Pancreas (tissue), 10 donors: ENCODE data around the gene PTH1R. TPM values are rescaled to one million over a fixed set of nuclear protein-coding genes. Genes with fewer than 3 reads are reported as not detected.

Source experiments
- ATAC-seq, 4 donors: fragments of 200-7000 bp; cut with Tn5 transposase; one replicate each; pipeline versions ENCODE4 v1.8.0 to v1.9.1; 2020; ENCODE audit warnings: mild to moderate bottlenecking in 4 of 4, moderate library complexity in 4 of 4
- DNase-seq, 6 donors: peaks; one replicate each; pipeline ENCODE4 v3.0.0-alpha.2; 2020
- FAIRE-seq: peaks from 2 replicates; lab custom pipeline; 2012; peaks lifted over from hg19 to GRCh38; lab: Jason Lieb, UNC
- H3K27ac ChIP-seq, 4 donors: fragments of 200-600 bp; sonication (generic); 1 replicate in 3 of 4; 2 replicates in 1 of 4; pipeline versions ENCODE4 v1.5.0 to v1.8.0; 2020
- H3K27me3 ChIP-seq, 4 donors: fragments of 200-600 bp; one replicate each; pipeline ENCODE4 v1.8.0; 2021
- H3K36me3 ChIP-seq, 3 donors: fragments of 200-600 bp; sonication (generic) in 1 of 3; one replicate each; pipeline versions ENCODE4 v1.5.0 to v1.8.0; 2020 to 2021
- H3K4me1 ChIP-seq, 3 donors: fragments of 200-600 bp; one replicate each; pipeline ENCODE4 v1.8.0; 2021
- H3K4me3 ChIP-seq, 4 donors: fragments of 200-600 bp; sonication (generic) in 2 of 4; one replicate each; pipeline versions ENCODE4 v1.5.0 to v1.8.0; 2020 to 2021
- H3K9me3 ChIP-seq, 4 donors: fragments of 200-600 bp; one replicate each; pipeline ENCODE4 v1.8.0; 2021
- WGBS, 2 donors: extraction: QIAGEN DNeasy Blood & Tissue Kit; methylation state at CpG; one replicate each; pipeline ENCODE4 v1.1.7; 2013; 5-methylcytosine and 5-hydroxymethylcytosine counted together
- intact Hi-C, 3 donors: fragments of 100-400 bp; cut with DNase I; formaldehyde crosslinking; loops; one replicate each; pipeline versions ENCODE4 v1.11.1 to v1.14.2; 2022
- polyA plus RNA-seq, 2 donors: library from polyadenylated mRNA; stranded (reverse); fragments of 200-250 nt; gene quantifications; one replicate each; pipeline ENCODE4 v1.2.3, GENCODE V29; 2013
- total RNA-seq, 6 donors: library from RNA; stranded (reverse); fragmentation: NEBNext Ultra II Directional in 4 of 6; extraction: Animal tissue kit (Norgen Biotek cat#: 25700) in 4 of 6; gene quantifications; one replicate each; pipeline versions ENCODE4 v1.2.1 to v1.2.4, GENCODE V29; 2021 to 2023
- TF ChIP-seq, protein P1 (sequence below), 4 donors: fragments of 200-600 bp; sonication (generic) in 3 of 4; IDR thresholded peaks; one replicate each; pipeline versions ENCODE4 v1.5.0 to v1.8.0; 2021; ENCODE audit warnings: antibody characterized with exemption in 4 of 4
- donor health status: healthy with polysubstance abuse.
- donor health status: DM: no; HTN: no; CAD: no; lungs with moderate emphysema.
- donor health status: DM: no; HTN: no; CAD: no.
- donor health status: control.
- donor health status: control.
- donor health status: Bipolar disorder and iron deficiency.
- donor health status: DM: yes; HTN: yes; CAD: no.
- donor health status: DM: no; HTN: no; CAD: no.
- donor health status: DM: no; HTN: no; CAD: no.
- donor health status: DM: yes; HTN: yes; CAD: no.

Gene PTH1R
- total RNA-seq (1 to 10 TPM in 4 of 6 donors, under 1 TPM in 2; 0.49 to 2.9 (median 1.3) TPM), polyA plus RNA-seq (10 to 100 TPM; 32.0 to 34.8 TPM)

GRCh38 chr3:46877406-46878125, at the start of gene PTH1R:
TSS of gene PTH1R (plus strand) at chr3:46877721. CDS start at chr3:46883560, 5,839 bp downstream.
- TF ChIP-seq, protein P1, sequence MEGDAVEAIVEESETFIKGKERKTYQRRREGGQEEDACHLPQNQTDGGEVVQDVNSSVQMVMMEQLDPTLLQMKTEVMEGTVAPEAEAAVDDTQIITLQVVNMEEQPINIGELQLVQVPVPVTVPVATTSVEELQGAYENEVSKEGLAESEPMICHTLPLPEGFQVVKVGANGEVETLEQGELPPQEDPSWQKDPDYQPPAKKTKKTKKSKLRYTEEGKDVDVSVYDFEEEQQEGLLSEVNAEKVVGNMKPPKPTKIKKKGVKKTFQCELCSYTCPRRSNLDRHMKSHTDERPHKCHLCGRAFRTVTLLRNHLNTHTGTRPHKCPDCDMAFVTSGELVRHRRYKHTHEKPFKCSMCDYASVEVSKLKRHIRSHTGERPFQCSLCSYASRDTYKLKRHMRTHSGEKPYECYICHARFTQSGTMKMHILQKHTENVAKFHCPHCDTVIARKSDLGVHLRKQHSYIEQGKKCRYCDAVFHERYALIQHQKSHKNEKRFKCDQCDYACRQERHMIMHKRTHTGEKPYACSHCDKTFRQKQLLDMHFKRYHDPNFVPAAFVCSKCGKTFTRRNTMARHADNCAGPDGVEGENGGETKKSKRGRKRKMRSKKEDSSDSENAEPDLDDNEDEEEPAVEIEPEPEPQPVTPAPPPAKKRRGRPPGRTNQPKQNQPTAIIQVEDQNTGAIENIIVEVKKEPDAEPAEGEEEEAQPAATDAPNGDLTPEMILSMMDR (IDR thresholded peaks at IDR 0.05): no peak
- Histone ChIP-seq H3K36me3 (no peaks in the 10 kb centered on the region), H3K9me3 (no peaks in the 10 kb centered on the region), H3K27ac (no peak within 1 kb of the TSS), H3K27me3 (peaks cover 0 to 4% (median 0%) of the 10 kb centered on the region in 4 donors), H3K4me3 (no peak within 1 kb of the TSS), H3K4me1 (peaks cover 0 to 3% (median 2%) of the 10 kb centered on the region in 3 donors)
- intact Hi-C loops: no loop called here
- ATAC-seq: no peak
- WGBS, 2 donors: 70 to 74% methylated on average over 7 of the region's 7 CpGs
- no peak for FAIRE-seq
- no peak for DNase-seq

DNA sequence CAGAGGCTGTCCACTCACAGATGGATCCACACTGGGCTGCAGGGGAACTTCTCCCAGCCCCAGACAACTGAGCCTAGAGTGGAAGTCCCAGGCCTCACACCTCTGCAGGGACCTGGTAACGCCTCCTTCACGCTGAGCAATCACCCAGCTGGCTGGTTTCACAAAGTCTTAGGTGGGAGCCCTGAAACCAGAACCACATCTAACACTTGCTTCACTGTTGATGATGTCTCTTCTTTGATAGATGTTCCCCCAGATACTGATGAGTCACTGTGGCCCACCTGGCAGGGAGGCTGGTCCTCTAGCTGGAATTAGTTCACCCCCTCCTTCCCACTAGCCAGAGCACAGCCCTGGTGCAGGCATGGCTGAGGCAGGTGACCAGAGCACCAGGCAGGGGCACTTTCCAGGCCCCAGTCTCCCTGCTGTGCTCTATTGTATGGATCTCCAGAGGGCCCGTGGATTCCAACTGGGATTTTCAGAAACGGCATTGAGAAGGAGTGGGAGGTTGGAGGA, 47.8 kb upstream of the PTH1R start:
- 69 to 75% methylated on average over 4 of the region's 4 CpGs for WGBS, 2 donors
- TF ChIP-seq, protein P1 (IDR thresholded peaks at IDR 0.05): no peak
- Histone ChIP-seq H3K36me3 (no peaks in the 10 kb centered on the region), H3K27ac (no peak overlapping the region), H3K9me3 (no peaks in the 10 kb centered on the region), H3K4me1 (no peaks in the 10 kb centered on the region), H3K27me3 (no peaks in the 10 kb centered on the region), H3K4me3 (no peak overlapping the region)
- DNase-seq (no peak), FAIRE-seq (no peak), ATAC-seq (no peak)
- intact Hi-C loops: no loop called here

- Histone ChIP-seq H3K27me3 (no peaks in the 10 kb centered on the region), H3K27ac (no peak overlapping the region), H3K4me3 (no peak overlapping the region), H3K9me3 (no peaks in the 10 kb centered on the region), H3K4me1 (no peaks in the 10 kb centered on the region), H3K36me3 (no peaks in the 10 kb centered on the region)
- DNase-seq (no peak), ATAC-seq (no peak), FAIRE-seq (no peak)
- WGBS, 2 donors: 69 to 76% methylated on average over 2 of the region's 2 CpGs
- TF ChIP-seq, protein P1 (IDR thresholded peaks at IDR 0.05): no peak
- intact Hi-C loops: no loop called here
Measured at GRCh38 chr3:46830801-46831200, 46.7 kb upstream of the PTH1R start.

DNA sequence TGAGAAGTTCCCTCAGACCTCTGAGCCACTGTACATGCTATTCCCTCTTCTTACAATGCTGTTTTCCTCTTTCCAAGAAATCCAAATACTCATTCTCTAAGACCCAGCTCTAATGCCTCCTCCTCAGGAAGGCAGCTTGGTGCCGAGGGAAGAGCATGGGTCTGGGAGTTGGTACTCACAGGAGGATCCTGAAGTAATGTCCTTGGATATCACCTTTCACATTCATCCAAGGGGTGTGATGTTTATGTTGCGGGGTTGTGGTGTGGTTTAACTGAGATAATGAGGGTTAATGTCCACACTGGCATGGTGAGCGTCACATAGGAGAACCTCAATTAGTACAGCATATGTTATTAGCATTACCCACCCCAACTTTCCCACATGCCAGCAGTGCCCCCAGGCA, 46.2 kb upstream of the PTH1R start:
- H3K9me3 ChIP-seq: no peaks in the 10 kb centered on the region
- intact Hi-C loops: no loop called here
- no peak overlapping the region for H3K4me3 ChIP-seq
- FAIRE-seq (no peak), ATAC-seq (no peak), DNase-seq (no peak)
- H3K27ac ChIP-seq: no peak overlapping the region
- TF ChIP-seq, protein P1 (IDR thresholded peaks at IDR 0.05): no peak
- no peaks in the 10 kb centered on the region for H3K27me3 ChIP-seq
- H3K36me3 ChIP-seq: no peaks in the 10 kb centered on the region
- WGBS, 2 donors: 92 to 95% methylated on average over 3 of the region's 3 CpGs
- no peaks in the 10 kb centered on the region for H3K4me1 ChIP-seq

GRCh38 chr3:46831841-46832240, 45.7 kb upstream of the PTH1R start:
- intact Hi-C loops: no loop called here
- no peak for FAIRE-seq

More at GRCh38 chr3:46831841-46832240, 45.7 kb upstream of the PTH1R start:
- ATAC-seq (no peak), DNase-seq (no peak)
- 73 to 83% methylated on average over 1 of the region's 1 CpG for WGBS, 2 donors
- no peak overlapping the region for H3K4me3 ChIP-seq
- H3K27ac ChIP-seq: no peak overlapping the region
- no peaks in the 10 kb centered on the region for H3K9me3 ChIP-seq
- H3K36me3 ChIP-seq: no peaks in the 10 kb centered on the region
- TF ChIP-seq, protein P1 (IDR thresholded peaks at IDR 0.05): no peak
- no peaks in the 10 kb centered on the region for H3K4me1 ChIP-seq
- H3K27me3 ChIP-seq: no peaks in the 10 kb centered on the region
